BJ (cell line): ENCODE results near the gene CAMKMT. TPM values are rescaled to one million over a fixed set of nuclear protein-coding genes. Genes with fewer than 3 reads are reported as not detected.
A peak's percentile ranks its signal among the peaks of the same experiment; 100 is the strongest.

Experiments used
- CTCF ChIA-PET: fragments of 350-600 bp; formaldehyde crosslinking; extraction: SDS; loops from one replicate; lab custom pipeline; 2021; ENCODE audit warnings: antibody characterized with exemption, inconsistent platforms; lab: Yijun Ruan, JAX
- POLR2A ChIA-PET: fragments of 300-600 bp; sonication (Branson Sonifier 250); formaldehyde crosslinking; extraction: SDS; loops from one replicate; lab custom pipeline; 2021; ENCODE audit warnings: antibody characterized with exemption; lab: Charles Lee
- DNase-seq: peaks from one replicate; pipeline ENCODE4 v3.0.0-alpha.2; 2011; ENCODE audit warnings: low read depth
- H3K27me3 ChIP-seq: 2 replicates; pipeline ENCODE4 v1.6.0; 2011; ENCODE audit warnings: low read length; ENCODE audit not compliant: control insufficient read depth, insufficient read depth
- H3K36me3 ChIP-seq: 2 replicates; pipeline ENCODE4 v1.5.1; 2011; ENCODE audit warnings: low read length; ENCODE audit not compliant: control insufficient read depth, insufficient read depth
- H3K4me3 ChIP-seq: 2 replicates; pipeline ENCODE4 v1.5.1; 2011; ENCODE audit warnings: low read depth, mild to moderate bottlenecking, control low read depth, low read length
- polyA plus RNA-seq: library from polyadenylated mRNA; depleted of rRNA; stranded (reverse); fragments of >200 nt; gene quantifications from 2 replicates; pipeline ENCODE4 v1.2.3, GENCODE V29; 2011
- TF ChIP-seq, protein P1 (sequence below): IDR thresholded peaks from 2 replicates; pipeline ENCODE4 v1.5.1; 2011; ENCODE audit warnings: low read depth, mild to moderate bottlenecking, control low read depth, inconsistent platforms, low read length, moderate library complexity; ENCODE audit not compliant: insufficient read depth

The CAMKMT gene
- polyA plus RNA-seq, 1 experiment = 2.0 TPM

DNA sequence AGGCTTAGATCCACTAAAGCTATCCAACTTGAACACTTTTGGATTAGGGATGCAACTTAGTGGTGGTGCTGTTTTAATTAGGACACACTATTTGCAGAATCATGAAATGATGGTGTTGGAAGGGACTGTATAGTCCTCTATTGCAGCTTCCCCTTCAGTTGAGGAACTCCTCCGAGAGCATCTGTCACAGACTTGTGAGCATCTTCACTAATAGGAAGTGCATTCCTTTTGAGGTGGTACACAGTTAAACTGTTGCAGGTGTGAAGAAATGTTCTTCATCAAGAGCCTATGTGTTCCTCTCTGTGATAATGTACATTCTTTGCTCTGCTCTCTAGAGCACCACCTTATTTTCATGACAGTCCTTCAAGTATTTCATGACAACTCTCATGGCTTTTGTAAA, 197.4 kb downstream of the CAMKMT start:
- ChIA-PET CTCF (interaction anchor here (0.9 to 2.0 kb wide), 2 partner anchors 8 to 16 kb away, joined by 3 to 5 read pairs; no protein-coding TSS in a partner anchor), POLR2A (no interaction called here)
- TF ChIP-seq, protein P1, sequence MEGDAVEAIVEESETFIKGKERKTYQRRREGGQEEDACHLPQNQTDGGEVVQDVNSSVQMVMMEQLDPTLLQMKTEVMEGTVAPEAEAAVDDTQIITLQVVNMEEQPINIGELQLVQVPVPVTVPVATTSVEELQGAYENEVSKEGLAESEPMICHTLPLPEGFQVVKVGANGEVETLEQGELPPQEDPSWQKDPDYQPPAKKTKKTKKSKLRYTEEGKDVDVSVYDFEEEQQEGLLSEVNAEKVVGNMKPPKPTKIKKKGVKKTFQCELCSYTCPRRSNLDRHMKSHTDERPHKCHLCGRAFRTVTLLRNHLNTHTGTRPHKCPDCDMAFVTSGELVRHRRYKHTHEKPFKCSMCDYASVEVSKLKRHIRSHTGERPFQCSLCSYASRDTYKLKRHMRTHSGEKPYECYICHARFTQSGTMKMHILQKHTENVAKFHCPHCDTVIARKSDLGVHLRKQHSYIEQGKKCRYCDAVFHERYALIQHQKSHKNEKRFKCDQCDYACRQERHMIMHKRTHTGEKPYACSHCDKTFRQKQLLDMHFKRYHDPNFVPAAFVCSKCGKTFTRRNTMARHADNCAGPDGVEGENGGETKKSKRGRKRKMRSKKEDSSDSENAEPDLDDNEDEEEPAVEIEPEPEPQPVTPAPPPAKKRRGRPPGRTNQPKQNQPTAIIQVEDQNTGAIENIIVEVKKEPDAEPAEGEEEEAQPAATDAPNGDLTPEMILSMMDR = no peak
- H3K4me3 ChIP-seq = no peak overlapping the region
- H3K27me3 ChIP-seq = no peaks in the 10 kb centered on the region
- DNase-seq = no peak
- H3K36me3 ChIP-seq = no peaks in the 10 kb centered on the region

DNA sequence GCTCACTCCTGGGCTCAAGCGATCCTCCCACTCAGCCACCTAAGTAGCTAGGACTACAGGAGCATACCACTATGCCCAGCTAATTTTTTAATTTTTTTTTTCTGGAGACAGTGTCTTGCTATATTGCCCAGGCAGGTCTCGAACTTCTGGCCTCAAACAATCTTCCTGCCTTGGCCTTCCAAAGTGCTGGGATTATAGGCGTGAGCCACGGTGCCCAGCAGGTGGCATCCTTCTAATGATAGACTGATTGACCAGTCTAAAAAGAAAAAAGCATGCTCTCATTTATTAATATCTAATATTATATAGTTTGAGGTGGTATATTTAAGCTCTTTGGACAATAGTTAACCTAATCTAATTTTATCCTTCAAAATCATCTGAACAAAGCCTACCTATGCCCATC, 198.6 kb downstream of the CAMKMT start:
- CTCF ChIA-PET = interaction anchor here (0.9 to 2.0 kb wide), 4 partner anchors 11 to 112 kb away, joined by 3 to 5 read pairs (median 4); no protein-coding TSS in a partner anchor
- Histone ChIP-seq H3K36me3 (no peaks in the 10 kb centered on the region), H3K27me3 (no peaks in the 10 kb centered on the region), H3K4me3 (no peak overlapping the region)
- POLR2A ChIA-PET = no interaction called here
- TF ChIP-seq, protein P1 = peak; percentile 17; the same call in 1 of the 2 replicates
- DNase-seq = no peak

DNA sequence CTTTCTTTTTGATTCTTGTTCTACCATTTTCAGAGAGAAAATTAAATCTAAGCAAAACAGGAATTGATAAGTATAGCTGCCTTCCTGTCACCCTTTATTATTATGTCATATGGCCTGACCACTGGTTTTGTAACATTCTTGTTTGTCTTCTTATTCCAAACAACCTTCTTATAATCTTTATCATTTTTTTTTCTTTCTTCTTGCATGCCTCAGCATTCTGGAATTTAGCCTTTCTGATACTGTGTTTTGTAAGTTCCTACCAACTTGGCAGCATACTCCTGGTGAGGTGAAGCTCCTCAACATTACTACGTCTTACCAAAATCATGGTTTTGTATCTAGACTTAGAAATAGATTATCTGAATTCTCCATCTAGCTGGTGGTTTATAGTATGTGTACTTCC, 199.2 kb downstream of the CAMKMT start:
- Histone ChIP-seq H3K36me3 (no peaks in the 10 kb centered on the region), H3K4me3 (no peak overlapping the region), H3K27me3 (no peaks in the 10 kb centered on the region)
- POLR2A ChIA-PET = no interaction called here
- TF ChIP-seq, protein P1 = no peak
- no peak for DNase-seq
- CTCF ChIA-PET = interaction anchor here (0.9 to 2.0 kb wide), 4 partner anchors 12 to 111 kb away, joined by 3 to 5 read pairs (median 4); no protein-coding TSS in a partner anchor

DNA sequence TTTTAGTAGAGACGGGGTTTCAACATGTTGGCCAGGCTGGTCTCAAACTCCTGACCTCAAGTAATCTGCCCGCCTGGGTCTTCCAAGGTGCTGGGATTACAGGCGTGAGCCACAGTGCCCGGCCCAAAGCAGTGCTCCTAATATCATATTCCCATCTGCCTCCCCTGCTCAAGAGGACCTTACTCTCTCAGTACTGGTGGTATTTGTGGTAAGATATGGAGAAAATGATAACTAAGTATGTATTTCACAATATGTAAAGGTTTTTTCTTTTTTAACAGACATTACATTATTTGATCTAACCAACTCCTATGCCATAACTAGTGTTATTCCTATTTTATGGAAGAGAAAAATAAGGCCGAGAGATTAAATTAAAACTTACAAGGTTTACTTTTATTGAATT, 201.0 kb downstream of the CAMKMT start:
- POLR2A ChIA-PET = no interaction called here
- H3K27me3 ChIP-seq = no peaks in the 10 kb centered on the region
- H3K4me3 ChIP-seq = no peak overlapping the region
- no peaks in the 10 kb centered on the region for H3K36me3 ChIP-seq
- no peak for DNase-seq
- TF ChIP-seq, protein P1 = no peak
- CTCF ChIA-PET = no interaction called here

DNA sequence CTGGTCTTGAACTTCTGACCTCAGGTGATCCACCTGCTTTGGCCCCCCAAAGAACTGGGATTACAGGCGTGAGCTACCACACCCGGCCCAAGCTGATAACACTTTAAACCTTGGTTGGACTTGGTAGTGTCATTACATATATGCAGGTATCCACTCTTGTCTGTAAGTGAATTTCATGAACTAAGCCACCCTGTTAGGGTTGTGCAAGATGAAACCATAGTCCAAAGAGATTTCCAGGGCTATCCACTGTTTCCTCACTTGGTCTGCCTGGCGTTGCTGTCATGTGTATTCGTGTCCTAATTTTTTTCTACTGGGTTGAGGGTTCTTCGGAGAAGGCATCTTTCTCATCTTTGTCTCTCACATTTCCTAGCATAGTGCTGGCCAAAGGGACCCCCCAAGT, 203.0 kb downstream of the CAMKMT start:
- CTCF ChIA-PET = interaction anchor here (0.6 kb wide), 1 partner anchor 113 kb away, joined by 3 read pairs; no protein-coding TSS in a partner anchor
- Histone ChIP-seq H3K36me3 (no peaks in the 10 kb centered on the region), H3K27me3 (no peaks in the 10 kb centered on the region), H3K4me3 (no peak overlapping the region)
- TF ChIP-seq, protein P1 = no peak
- POLR2A ChIA-PET = interaction anchor here (0.6 kb wide), 1 partner anchor 1823 kb away, joined by 6 read pairs; no protein-coding TSS in a partner anchor
- no peak for DNase-seq
